GM12875 (cell line): Measurements from ENCODE around the gene DYNLT3.

ENCODE experiments used
- H3K4me3 ChIP-seq: one replicate; pipeline ENCODE4 v1.5.1; 2011; ENCODE audit warnings: low read depth, low read length, control low read depth
- CTCF ChIP-seq: IDR thresholded peaks from 2 replicates; pipeline ENCODE4 v1.5.1; 2011; ENCODE audit warnings: low read depth, mild to moderate bottlenecking, control low read depth, inconsistent platforms, low read length, moderate library complexity, borderline replicate concordance; ENCODE audit not compliant: insufficient read depth

Gene DYNLT3

DNA sequence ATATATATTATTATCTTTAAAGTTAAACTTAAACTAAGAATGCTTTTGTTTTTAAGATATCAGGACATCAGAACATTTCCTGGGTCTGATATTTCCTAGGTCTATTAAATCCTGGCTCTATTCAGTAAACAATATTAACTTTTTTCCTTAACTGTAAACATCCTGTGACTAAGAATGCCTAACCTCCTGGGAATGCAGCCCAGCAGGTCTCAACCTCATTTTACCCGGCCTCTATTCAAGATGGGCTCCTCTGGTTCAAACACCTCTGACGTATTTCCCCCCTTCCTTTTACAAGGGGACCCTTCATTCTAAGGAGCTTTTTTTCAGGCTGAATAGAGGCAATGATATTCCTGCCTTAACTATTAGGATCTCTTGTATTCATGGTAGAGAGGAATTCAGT lies 35.8 kb upstream of the DYNLT3 start:
- no peak for TF ChIP-seq CTCF
- H3K4me3 ChIP-seq: no peak overlapping the region

DNA sequence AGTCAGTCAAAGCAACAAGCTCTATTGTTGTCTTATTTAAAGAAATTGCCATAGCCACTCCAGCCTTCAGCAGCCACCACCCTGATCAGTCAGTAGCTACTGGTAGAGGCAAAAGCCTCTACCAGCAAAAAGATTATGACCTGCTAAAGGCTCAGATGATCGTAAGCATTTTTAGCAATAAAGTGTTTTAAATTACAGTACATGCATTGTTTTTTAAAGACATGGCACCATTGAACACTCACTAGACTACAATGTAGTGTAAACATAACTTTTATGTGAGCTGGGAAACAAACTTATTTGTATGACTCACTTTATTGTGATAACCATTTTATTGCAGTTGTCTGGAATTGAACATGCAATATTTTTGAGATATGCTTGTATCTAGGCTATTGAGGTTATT lies 32.3 kb upstream of the DYNLT3 start:
- H3K4me3 ChIP-seq: no peak overlapping the region
- TF ChIP-seq CTCF: no peak

- TF ChIP-seq CTCF: no peak
- H3K4me3 ChIP-seq: no peak overlapping the region
These were observed 29.3 kb upstream of the DYNLT3 start for GRCh38 chrX:37876716-37877115.

GRCh38 chrX:37875675-37876074 lies 28.3 kb upstream of the DYNLT3 start:
- no peak for TF ChIP-seq CTCF

DNA sequence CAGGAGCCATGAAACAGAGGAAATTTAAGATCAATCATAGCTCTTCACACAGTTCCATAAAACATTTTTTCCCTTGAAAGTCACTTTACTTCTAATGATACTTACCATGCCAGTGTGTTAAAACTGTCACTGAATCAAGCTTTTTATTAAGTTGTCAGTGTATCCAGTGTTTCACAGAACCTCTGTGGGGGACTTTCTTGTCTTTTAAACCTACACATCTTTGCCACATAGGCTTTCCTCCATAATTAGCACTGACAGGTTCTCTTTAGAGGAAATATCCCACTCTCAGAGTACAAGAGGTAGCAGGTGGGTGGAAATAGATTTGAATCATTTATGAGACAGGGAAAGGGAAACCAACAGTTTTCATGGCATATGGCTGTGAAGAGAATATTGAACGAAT lies 25.8 kb upstream of the DYNLT3 start:
- H3K4me3 ChIP-seq: no peak overlapping the region
- TF ChIP-seq CTCF: no peak

More at GRCh38 chrX:37875675-37876074, 28.3 kb upstream of the DYNLT3 start:
- no peak overlapping the region for H3K4me3 ChIP-seq

DNA sequence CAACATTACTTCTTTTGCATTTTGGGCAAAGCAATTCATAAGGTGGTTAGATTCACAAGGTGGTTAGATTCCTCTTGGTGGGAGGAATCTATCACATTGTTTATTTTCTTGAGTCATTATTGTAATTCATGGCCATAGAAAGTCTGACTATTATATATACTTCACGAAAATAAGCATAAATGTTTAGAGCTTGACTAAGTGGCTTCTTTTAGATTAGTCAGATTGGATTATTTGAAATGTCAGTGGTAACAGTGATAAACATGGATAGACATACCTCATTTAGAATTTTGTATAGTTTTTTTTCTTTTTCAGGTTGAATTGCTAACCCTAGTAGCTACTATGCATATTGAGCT lies 24.9 kb upstream of the DYNLT3 start:
- H3K4me3 ChIP-seq: no peak overlapping the region
- no peak for TF ChIP-seq CTCF

DNA sequence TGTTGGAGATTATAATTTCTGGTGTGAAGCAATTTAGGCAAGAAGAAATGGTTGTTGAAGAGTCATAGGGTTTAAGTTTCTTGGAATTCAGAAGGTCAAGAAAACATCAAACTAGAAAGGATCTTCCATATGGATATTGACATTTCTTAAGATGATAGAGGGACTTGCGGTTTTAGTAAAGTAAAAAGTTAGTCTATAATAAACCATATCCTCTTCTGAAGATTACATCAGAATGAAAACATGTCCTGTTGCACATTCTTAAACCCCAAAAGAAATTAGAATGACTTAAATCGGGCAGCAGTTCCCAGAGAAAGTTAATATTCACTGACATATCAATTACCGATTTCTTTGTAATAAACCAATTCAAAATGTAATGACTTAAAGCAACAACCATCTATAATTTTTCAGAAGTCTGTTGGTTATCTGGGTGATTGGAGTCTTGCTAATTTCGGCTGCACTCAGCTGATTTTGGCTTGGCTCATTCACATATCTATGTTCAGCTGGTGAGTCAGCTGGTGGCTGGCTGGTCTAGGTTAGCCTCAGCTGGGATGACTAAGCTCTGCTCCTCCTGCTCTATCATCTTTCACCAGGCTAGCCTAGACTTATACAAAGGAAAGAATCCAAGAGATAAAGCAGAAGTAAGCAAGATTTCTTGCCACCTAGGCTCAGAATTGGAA lies 24.4 kb upstream of the DYNLT3 start:
- no peak for TF ChIP-seq CTCF
- H3K4me3 ChIP-seq: no peak overlapping the region
